NCI-H2196 treated with DMSO at 0.1 percent for 48 hours (cell line): ENCODE measurements around the gene PXN.
"Not testable (repeated sequence)": the region's sequence is repeated elsewhere in the genome, so short reads cannot be mapped to it uniquely, and the experiment has no call there.

Experiments used
- DNase-seq: peaks from one replicate; lab custom pipeline; 2025; ENCODE audit not compliant: unreplicated experiment; lab: John Stamatoyannopoulos, UW

PXN gene

DNA sequence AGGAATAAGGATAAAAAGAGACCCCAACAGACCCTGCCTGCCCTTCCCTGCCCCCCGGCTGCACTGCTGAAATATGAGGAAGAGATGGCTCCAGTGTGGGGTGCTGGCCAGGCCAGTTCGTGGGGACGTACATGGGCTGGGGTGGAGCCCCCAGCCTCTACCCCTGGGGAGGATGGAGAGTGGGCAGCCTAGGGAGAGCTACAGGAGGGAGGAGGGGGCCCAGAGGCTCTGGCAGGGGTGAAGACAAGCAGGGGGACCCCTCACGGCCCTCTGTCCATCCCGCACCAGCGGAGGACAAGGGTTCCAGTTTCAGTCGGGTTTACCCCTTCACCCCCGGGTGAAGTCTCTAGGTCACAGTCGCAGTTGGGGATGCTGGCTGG is 53.6 kb downstream of the PXN start:
- no peak for DNase-seq

DNA sequence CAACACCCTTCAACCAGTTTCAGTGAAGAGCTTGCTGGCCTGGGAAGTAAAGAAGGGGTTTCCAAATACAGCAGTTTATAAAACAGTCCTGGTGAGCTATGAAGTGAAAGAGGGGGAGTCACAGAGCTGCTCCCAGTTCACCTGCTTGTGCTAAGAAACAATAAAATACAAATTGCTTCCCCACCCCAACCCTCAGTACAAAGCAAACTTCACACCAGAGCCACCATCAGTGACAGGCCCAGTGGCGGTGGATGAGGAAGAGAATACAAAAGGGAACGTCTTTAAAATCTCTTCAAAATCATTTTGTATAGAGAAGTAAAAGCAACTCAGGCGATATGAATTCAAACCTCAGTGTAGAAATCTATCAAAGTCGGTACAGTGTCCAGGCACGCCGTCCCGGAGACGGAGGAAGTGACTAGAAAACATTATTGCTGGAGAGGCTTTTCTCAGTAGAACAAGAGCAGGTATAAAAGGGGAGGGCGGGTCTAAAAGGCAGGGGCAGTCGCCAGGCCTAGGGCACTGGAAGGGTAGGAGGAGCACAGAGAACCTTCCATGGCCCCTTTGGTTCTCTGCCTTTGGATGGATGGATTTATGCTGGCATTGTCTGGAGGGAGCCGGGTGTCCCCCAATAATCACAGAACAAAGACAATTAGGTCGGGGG is 54.2 kb downstream of the PXN start:
- no peak for DNase-seq

DNA sequence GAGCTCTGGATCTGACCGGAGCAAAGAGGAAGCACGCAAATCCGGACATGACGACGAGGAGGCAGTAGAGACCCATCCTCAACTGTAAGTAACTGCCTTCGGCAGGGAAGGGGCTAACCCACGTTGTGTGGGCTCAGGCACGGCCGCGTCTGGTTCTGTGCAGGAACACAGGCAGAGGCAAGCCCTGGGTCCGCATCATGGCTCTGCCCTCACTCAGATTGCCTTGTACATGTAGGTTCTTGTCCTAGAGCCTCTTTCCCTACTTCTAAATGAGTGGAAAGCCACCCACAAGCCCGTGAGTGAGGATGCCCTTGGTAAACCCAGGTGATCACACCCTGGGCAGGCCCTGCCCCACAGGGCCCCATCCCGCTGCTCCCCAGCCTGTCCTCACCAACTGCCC is 55.7 kb downstream of the PXN start:
- no peak for DNase-seq

DNA sequence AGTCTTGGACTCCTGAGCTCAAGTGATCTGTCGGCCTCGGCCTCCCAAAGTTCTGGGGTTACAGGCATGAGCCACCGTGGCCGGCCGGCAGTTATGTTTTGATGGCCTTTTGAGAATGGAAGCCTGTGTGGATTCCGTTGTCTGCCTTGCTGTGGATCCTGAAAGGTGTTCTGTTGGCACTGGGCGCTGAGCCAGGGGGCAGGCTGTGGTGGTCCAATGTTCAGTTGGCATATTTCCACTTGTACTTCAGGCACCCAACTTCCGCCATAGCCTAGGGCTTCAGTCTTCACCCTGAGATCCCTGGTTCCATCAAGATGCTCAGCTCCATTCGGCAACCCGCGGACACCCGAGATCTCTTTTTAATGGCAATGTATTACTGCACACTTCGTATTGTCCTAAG is 58.3 kb downstream of the PXN start:
- DNase-seq: no peak

DNA sequence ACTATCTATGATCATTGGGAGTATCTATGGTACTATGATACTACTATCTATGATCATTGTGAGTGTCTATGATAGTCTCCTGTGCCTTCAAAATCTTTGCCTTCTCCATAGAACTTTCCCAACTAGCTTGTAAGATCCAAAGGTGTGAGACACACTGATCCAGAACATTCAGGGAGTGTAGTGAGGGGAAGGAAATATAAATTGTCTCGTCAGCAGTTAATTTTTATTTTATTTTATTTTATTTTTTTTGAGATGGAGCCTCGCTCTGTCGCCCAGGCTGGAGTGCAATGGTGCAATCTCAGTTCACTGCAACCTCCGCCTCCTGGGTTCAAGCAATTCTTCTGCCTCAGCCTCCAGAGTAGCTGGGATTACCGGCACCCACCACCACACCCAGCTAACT is 58.7 kb downstream of the PXN start:
- not testable (repeated sequence) for DNase-seq

DNA sequence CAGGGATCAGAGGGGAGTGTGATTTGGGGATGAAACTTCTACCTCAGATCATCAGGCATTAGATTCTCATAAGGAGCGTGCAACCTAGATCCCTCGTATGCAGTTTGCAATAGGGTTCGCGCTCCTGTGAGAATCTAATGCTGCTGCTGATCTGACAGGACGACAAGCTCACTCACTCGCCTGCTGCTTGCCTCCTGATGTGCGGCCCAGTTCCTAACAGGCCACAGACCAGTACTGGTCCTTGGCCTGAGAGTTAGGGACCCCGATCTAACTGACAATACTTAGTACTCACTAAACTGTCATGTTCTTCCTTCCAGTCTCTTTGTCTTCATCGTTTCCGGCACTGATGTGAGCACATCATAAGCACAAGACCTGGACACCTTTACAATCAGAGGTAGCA is 59.3 kb downstream of the PXN start:
- DNase-seq: no peak

DNA sequence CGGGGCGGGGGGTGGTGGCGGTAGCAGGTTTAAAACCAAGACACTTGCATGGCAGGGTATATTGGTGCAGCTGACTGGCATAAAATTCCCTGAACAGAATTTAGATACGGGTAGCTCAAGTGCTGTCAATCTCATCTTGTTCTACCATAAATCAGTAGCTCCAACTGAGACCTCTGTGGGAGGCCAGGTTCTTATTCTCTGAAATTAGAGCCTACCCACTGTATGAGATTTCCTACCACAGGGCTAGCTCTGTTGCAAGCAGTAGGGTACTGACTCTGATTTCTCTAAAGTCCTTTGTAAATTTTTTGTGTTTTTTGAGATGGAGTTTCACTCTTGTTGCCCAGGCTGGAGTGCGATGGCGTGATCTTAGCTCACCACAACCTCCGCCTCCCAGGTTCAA is 61.4 kb downstream of the PXN start:
- no peak for DNase-seq

DNA sequence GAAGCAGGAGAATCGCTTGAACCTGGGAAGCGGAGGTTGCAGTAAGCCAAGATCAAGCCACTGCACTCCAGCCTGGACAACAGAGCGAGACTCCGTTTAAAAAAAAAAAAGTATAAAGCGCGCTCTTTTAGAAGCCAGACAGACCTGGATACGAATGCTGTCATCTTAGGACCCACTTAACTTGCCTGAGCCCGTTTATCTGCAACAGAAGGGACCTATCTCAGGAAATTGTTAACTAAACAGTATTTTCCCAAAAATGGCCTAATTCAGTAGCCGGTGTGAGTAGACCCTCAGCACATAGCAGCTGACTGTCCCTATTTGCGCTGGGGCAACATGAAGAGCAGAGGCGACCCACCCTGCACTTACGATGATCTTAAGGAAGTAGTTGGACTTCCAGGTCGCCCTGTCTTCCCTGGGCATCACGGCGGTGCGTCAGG is 65.1 kb downstream of the PXN start:
- DNase-seq: no peak

DNA sequence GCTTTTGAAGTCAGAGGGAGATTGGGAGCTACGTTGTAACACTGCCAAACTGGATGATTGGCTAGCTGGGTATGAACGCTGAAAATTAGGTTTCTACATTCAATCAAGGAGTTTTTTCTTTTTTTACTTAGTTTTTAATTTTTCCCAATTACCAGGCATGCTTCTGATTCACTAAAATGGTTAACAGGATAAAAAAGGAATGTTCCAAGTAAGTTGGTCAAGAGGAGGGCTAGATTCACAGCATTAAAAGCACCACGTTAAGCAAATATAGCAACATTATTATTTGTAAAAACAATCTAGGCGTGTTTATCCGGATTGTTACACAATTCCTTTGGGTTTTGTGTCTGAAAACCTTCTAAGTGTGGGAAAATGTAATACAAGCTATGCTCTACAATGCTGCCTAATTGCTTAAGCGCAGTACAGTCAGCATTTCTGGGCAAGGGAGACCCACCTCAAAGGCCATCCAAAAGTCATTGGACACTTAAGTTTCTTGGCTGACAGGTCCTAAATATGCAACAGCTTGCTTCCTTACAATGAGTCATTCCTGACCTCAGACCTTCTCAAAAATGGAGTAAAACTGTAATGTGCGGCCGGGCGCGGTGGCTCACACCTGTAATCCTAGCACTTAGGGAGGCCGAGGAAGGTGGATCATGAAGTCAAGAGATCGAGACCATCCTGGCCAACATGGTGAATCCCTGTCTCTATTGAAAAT is 65.8 kb downstream of the PXN start:
- no peak for DNase-seq

DNA sequence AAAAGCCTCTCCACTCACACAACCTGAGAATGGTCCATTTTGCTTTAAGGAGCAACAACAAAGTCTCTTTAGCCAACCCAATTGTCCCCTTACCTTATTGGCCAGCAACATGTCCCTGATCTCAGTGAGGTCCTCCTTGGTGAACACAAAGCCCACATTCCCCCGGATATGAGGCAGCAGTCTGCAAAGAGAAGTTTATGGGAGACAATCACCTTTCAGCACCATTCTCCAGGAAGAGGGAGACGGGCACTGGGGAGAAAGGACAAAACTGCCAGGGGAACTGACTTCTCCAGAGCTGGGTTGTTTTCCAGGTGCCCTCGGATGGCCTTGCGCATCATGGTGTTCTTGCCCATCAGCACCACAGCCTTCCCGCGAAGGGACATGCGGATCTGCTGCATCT is 66.5 kb downstream of the PXN start:
- no peak for DNase-seq

DNA sequence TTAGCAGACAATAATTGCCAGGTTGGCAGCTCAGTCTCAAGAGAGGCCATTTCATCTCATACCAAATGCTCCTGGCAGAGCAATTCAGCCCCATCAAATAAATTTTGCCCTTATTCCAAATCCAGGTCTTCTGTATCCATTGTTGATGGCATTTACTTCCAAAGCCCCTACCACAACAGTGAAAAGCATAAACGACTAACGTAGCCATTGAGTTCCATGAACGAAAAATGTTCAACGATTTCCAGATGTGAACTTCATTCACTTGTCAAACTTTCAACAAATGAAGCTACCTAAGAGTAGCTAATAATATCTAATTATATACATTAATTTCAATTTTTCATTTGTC is 68.0 kb downstream of the PXN start:
- DNase-seq: no peak

DNA sequence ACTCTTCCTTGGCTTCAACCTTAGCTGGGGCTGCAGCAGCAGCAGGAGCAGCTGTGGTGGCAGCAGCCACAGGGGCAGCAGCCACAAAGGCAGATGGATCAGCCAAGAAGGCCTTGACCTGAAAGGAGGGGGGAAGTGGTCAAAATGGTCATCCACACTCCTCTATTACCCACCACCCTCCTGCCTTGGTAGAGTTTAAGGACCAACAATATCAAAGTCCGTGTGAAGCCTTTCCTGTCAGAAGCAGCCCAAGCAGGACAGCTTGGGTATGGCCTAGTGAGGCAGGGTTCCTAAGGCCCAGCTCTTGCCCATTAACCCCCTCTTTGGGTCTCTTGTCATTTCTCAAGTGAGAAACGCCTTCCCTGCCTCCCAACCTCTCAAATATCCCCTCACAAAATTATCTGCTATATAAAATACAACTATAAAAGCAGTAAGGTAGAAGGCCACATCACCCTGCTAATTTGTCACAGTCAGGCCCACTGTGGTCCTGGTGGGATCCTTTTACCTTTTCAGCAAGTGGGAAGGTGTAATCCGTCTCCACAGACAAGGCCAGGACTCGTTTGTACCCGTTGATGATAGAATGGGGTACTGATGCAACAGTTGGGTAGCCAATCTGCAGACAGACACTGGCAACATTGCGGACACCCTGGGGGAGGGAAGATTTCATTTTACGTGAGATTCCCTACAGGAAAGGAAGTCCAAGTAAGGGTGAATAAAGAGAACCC is 68.6 kb downstream of the PXN start:
- not testable (repeated sequence) for DNase-seq

DNA sequence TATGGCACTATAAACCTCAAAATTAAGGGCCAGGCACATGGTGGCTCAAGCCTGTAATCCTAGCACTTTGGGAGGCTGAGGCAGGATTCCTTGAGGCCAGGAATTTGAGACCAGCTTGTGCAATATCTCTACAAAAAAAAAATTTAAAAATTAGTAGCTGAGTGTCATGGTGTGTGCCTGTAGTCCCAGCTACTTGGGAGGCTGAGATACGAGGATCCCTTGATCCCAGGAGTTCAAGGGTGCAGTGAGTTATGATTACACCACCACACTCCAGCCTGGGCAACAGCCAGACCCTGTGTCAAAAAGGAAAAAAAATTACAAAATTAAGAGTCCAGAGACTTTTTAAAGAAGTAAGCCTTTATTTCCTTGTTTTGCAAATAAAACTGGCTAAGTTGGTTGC is 69.2 kb downstream of the PXN start:
- no peak for DNase-seq

DNA sequence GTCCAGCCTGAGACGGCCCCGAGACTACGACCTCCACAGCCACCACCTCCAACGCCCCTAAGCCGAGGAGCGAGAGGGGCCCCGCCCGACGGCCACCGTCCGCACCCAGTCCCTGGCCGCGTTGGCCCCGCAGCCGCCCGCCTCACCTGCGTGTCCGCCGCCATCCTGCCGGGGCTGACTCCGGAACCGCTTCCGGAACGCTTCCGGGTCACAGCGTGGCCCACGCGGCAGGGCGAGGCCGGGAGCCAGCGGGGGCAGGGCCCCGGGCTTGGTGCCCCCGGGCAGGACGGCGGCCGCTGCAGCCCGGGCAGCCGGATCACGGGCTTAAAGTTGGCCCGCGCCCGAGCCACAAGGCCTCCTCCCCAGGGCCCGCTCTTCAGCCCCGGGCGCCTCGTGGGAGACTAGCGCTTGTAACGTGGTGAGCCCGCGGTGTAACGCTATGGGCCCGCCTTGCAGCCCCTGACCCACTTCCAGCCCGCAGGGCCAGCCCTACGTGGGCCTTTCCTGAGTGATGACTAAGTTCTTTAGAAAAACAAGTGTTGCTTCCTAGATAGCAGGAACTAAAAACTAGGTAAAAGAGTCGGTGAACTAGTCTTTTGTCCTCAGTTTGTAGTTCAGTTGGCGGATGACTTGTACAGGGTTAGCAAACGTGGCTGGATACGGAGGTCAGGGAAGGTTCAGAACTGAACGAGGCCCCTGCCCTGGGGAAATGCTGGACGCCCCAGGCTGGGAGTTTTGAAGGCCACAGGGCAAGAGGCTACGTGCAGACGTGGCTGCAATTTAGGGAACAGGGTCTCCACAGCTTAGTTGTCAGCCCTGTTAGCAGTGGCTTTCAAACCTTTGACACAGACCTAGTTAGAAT is 70.8 kb downstream of the PXN start, which contains the start of gene GCN1:
TSS of gene GCN1 (minus strand) at position 182 of the 862 bp plus-strand sequence. CDS start at position 164, 18 bp downstream.
- DNase-seq: peak; percentile 16

DNA sequence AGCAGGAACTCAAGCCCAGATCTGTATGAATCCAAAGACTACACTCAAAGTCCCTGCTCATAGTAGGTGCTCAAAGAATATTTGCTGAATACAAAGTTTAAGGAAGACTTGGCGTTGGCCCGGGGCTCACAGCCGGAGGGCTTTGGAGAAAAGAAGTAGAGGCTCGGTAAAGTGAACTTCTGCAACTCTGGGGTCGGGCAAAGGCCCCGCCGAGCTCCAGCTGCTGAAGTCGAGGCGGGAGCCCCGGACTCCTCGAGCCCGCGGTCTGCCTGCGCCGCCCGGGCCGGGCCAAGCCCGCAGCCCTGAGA is 71.3 kb downstream of the PXN start:
- no peak for DNase-seq

DNA sequence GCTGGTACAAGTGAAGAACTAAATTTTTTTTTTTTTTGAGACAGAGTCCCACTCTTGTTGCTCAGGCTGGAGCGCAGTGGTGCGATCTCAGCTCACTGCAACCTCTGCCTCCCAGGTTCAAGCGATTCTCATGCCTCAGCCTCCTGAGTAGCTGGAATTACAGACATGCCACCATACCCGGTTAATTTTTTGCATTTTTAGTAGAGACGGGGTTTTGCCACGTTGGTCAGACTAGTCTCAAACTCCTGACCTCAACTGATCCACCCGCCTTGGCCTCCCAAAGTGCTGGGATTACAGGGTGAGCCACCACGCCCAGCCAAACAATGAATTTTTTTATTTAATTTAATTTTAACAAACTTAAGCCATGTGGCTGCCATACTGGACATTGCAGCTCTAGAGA is 72.2 kb downstream of the PXN start:
- DNase-seq: not testable (repeated sequence)

DNA sequence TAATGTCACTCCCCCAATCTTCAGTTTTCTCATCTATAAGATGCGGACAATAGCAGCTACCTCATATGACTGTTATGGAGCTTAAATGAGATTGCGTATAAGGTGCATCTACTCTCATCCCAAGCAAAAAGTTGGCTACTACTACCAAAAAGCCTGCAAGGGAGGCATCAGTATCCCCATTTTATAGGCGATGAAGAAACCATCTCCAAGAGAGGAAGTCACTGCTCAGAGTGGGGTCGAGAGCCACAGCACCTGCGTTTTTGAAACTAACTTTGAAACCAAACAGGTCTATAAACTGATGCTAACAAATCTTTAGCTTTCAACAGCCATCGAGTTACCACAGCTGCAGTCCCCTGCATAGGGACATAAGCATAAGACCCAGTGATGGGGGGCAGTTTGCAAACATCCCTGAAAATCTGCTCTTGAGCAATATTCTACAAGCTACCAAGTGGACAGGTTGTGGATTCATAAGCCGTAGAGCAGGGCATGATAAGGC is 74.5 kb downstream of the PXN start:
- no peak for DNase-seq

DNA sequence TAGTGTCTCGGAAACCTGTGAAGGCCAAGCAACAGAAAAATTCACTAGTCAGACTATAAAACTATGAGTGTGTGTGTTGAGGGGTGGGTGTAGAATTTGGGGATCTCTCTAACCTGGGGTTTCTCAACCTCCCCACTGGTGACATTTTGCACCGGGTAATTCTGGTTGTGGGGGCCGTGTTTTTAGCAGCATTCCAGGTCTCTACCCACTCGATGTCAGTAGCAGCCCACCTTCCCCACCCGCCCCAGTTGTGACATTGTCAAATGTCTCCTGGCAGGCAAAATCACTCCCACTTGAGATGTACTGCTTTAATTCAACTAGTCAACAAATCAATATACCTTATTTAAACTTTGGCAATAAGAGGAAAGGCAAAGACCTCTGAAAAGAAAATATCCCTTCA is 75.1 kb downstream of the PXN start:
- no peak for DNase-seq

DNA sequence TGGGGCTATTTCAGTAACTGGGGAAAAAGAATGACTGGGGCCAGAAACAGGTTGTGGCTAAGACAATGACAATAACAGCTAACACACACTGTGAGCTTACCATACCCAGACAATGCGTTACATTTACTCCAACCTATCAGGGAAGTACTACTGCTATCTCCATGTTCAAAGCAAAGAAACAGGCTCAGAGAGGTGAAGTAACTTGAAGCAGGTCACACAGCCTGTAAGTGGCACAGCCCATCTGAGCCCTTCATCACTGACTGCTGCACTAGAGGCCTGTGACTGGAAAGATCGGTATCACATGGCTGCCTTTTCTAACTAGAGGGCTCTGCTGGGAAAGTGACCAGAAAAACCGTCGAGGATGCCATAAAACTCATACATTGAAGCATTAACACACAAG is 78.9 kb downstream of the PXN start:
- no peak for DNase-seq

DNA sequence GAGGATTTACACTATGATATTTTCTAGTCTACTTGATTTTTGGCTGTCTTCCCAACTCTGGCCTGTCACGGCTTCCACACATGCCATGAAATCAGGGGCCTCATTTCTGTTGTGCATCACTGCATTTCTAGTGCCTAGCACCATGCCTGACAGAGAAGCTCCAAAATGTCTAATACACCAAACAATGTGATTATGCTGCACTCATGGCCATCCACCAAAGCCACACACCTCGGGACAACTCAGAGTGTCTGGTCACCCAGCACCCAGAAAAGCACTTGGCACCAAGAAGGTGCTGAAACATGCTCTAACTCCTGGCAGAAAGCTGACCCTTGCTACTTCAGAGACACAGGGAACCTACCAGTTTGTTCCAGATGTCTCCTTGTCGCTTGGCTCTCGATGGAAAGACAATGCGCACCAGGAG is 82.3 kb downstream of the PXN start:
- DNase-seq: no peak

DNA sequence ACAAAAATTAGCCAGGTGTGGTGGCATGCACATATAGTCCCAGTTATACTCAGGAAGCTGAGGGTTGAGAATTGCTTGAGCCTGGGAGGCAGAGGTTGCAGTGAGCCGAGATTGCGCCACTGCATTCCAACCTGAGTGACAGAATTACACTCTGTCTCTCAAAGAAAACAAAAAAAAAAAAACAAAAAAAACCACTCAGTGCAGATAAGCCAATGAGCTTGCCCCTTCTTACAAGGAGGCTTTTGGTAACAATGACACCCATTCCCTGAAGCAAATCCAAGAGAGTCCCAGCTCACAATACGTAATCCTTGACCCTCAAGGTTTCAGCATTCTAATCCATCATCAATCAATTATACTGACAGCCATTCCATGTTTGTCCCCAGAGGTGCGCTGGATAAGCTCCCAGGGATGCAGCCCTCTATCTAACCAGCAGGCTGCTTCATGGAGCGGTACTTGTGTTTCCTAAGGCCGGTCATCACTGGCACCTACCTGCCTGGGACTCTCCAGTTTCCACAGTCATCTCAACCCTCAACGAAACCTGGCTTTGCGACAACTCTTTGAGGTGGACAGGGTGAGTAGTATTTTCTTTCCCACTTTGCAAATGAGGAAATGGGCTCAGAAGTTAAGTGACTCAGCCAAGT is 83.4 kb downstream of the PXN start:
- peak; percentile 23 for DNase-seq
